Mesendoderm (in vitro differentiated cells): ENCODE measurements around the gene ISCA1. TPM values are rescaled to one million over a fixed set of nuclear protein-coding genes. Genes with fewer than 3 reads are reported as not detected.

Experiments used
- DNase-seq: peaks from one replicate; pipeline ENCODE4 v3.0.0; 2013
- H2AK5ac ChIP-seq: 2 replicates; pipeline ENCODE4 v1.6.1; 2013; ENCODE audit warnings: low read length, inconsistent platforms
- H2BK120ac ChIP-seq: 2 replicates; pipeline ENCODE4 v1.6.1; 2013; ENCODE audit warnings: low read depth, mild to moderate bottlenecking, low read length, moderate library complexity, mixed read lengths
- H2BK15ac ChIP-seq: replicated peaks from 2 replicates; pipeline ENCODE4 v1.6.1; 2013; ENCODE audit warnings: low read depth, mild to moderate bottlenecking, moderate library complexity
- H2BK5ac ChIP-seq: 2 replicates; pipeline ENCODE4 v1.6.1; 2013; ENCODE audit warnings: low read length, inconsistent platforms
- H3K18ac ChIP-seq: 2 replicates; pipeline ENCODE4 v1.6.1; 2013; ENCODE audit warnings: mild to moderate bottlenecking, low read length, mixed read lengths
- H3K23ac ChIP-seq: one replicate; pipeline ENCODE4 v1.6.1; 2013; ENCODE audit warnings: low read length
- H3K27ac ChIP-seq: 2 replicates; pipeline ENCODE4 v1.5.1; 2013; ENCODE audit warnings: low read depth, mild to moderate bottlenecking, inconsistent platforms, low read length, moderate library complexity
- H3K27me3 ChIP-seq: 2 replicates; pipeline ENCODE4 v1.6.1; 2013; ENCODE audit warnings: low read length, control low read depth, mild to moderate bottlenecking, inconsistent platforms; ENCODE audit not compliant: insufficient read depth, poor library complexity
- H3K36me3 ChIP-seq: 2 replicates; pipeline ENCODE4 v1.6.1; 2013; ENCODE audit warnings: low read length, inconsistent platforms; ENCODE audit not compliant: control insufficient read depth, insufficient read depth
- H3K4ac ChIP-seq: one replicate; pipeline ENCODE4 v1.6.1; 2013; ENCODE audit warnings: low read depth, mild to moderate bottlenecking, low read length, moderate library complexity
- H3K4me1 ChIP-seq: 2 replicates; pipeline ENCODE4 v1.6.1; 2013; ENCODE audit warnings: low read depth, low read length, inconsistent platforms; ENCODE audit not compliant: control insufficient read depth
- H3K4me2 ChIP-seq: 2 replicates; pipeline ENCODE4 v1.6.1; 2013; ENCODE audit warnings: low read length
- H3K4me3 ChIP-seq: 2 replicates; pipeline ENCODE4 v1.5.1; 2013; ENCODE audit warnings: mild to moderate bottlenecking, low read length
- H3K56ac ChIP-seq: one replicate; pipeline ENCODE4 v1.6.1; 2013; ENCODE audit warnings: low read length
- H3K79me1 ChIP-seq: 2 replicates; pipeline ENCODE4 v1.6.1; 2013; ENCODE audit warnings: low read length, inconsistent platforms
- H3K79me2 ChIP-seq: 2 replicates; pipeline ENCODE4 v1.6.1; 2013; ENCODE audit warnings: mild to moderate bottlenecking, low read length; ENCODE audit not compliant: control insufficient read depth, insufficient read depth
- H3K9ac ChIP-seq: 2 replicates; pipeline ENCODE4 v1.6.1; 2013; ENCODE audit warnings: low read length, inconsistent platforms
- H4K5ac ChIP-seq: one replicate; pipeline ENCODE4 v1.6.1; 2013; ENCODE audit warnings: low read length
- H4K8ac ChIP-seq: one replicate; pipeline ENCODE4 v1.6.1; 2013; ENCODE audit warnings: low read depth, mild to moderate bottlenecking, control low read depth, low read length, moderate library complexity
- WGBS: extraction: QIAGEN DNeasy Blood & Tissue Kit; methylation state at CpG from one replicate; pipeline ENCODE4 v1.1.7; 2013; ENCODE audit warnings: low lambda C conversion rate, missing lambda C conversion rate; ENCODE audit not compliant: insufficient coverage; ENCODE audit errors: extremely low coverage; 5-methylcytosine and 5-hydroxymethylcytosine counted together
- polyA plus RNA-seq, 2 experiments: library from polyadenylated mRNA; stranded (reverse); fragments of 200-250 nt; gene quantifications; one replicate each; pipeline ENCODE4 v1.2.3, GENCODE V29; 2013

Gene ISCA1
- polyA plus RNA-seq (2013, experiment 1 of 2) = 45.7 TPM
- polyA plus RNA-seq (2013, experiment 2 of 2) = 43.9 TPM

- peak; percentile 97 for DNase-seq
- Histone ChIP-seq H3K4me1 (peaks cover 3% of the 10 kb centered on the region), H3K4me3 (peak within 1 kb of the TSS; percentile 97), H3K27me3 (no peaks in the 10 kb centered on the region), H3K9ac (peak within 1 kb of the TSS; percentile 99), H3K79me2 (peaks cover 18% of the 10 kb centered on the region), H2AK5ac (peak within 1 kb of the TSS; percentile 49), H3K56ac (peak within 1 kb of the TSS; percentile 97), H3K79me1 (peaks cover 10% of the 10 kb centered on the region), H3K36me3 (no peaks in the 10 kb centered on the region), H2BK120ac (no peak within 1 kb of the TSS), H4K8ac (no peak within 1 kb of the TSS), H4K5ac (no peak within 1 kb of the TSS), H3K23ac (peak within 1 kb of the TSS; percentile 97), H3K4me2 (peak within 1 kb of the TSS; percentile 98), H3K18ac (peak within 1 kb of the TSS; percentile 51), H2BK5ac (peak within 1 kb of the TSS; percentile 66), H2BK15ac (no peak within 1 kb of the TSS), H3K27ac (peak within 1 kb of the TSS; percentile 92), H3K4ac (peak within 1 kb of the TSS; percentile 2)
- no CpG with 5 or more reads among the region's 101 CpGs for WGBS
These were observed at the start of gene ISCA1 for GRCh38 chr9:86282077-86282978. ISCA1 (minus strand) TSS chr9:86282538; CDS start chr9:86282458, 80 bp downstream.

- Histone ChIP-seq H2BK120ac (no peak overlapping the region), H3K4me1 (no peaks in the 10 kb centered on the region), H3K18ac (no peak overlapping the region), H3K79me1 (no peaks in the 10 kb centered on the region), H3K56ac (no peak overlapping the region), H2BK5ac (no peak overlapping the region), H3K27me3 (no peaks in the 10 kb centered on the region), H3K36me3 (no peaks in the 10 kb centered on the region), H3K4ac (no peak overlapping the region), H3K23ac (no peak overlapping the region), H4K8ac (no peak overlapping the region), H3K9ac (no peak overlapping the region), H3K4me2 (no peak overlapping the region), H2BK15ac (no peak overlapping the region), H3K79me2 (no peaks in the 10 kb centered on the region), H3K27ac (no peak overlapping the region), H3K4me3 (no peak overlapping the region), H2AK5ac (no peak overlapping the region), H4K5ac (no peak overlapping the region)
- no CpG with 5 or more reads among the region's 5 CpGs for WGBS
- no peak for DNase-seq
These were observed 47.8 kb upstream of the ISCA1 start for GRCh38 chr9:86330186-86330585.

GRCh38 chr9:86329649-86330048 is 47.3 kb upstream of the ISCA1 start:
- no CpG with 5 or more reads among the region's 1 CpG for whole genome bisulfite sequencing
- Histone ChIP-seq H2BK15ac (no peak overlapping the region), H3K79me1 (no peaks in the 10 kb centered on the region), H3K79me2 (no peaks in the 10 kb centered on the region), H2BK120ac (no peak overlapping the region), H3K4me3 (no peak overlapping the region), H3K4ac (no peak overlapping the region), H2BK5ac (no peak overlapping the region), H3K9ac (no peak overlapping the region), H3K56ac (no peak overlapping the region), H3K23ac (no peak overlapping the region), H4K8ac (no peak overlapping the region), H3K4me2 (no peak overlapping the region), H4K5ac (no peak overlapping the region), H3K27ac (no peak overlapping the region), H3K4me1 (no peaks in the 10 kb centered on the region), H3K27me3 (no peaks in the 10 kb centered on the region), H3K18ac (no peak overlapping the region), H3K36me3 (no peaks in the 10 kb centered on the region), H2AK5ac (no peak overlapping the region)
- DNase-seq = no peak

- H2BK15ac ChIP-seq = no peak overlapping the region
- DNase-seq = peak; percentile 19
- WGBS = no CpG with 5 or more reads among the region's 4 CpGs
These were observed 45.8 kb upstream of the ISCA1 start for GRCh38 chr9:86328156-86328555.

GRCh38 chr9:86326536-86326935 is 44.2 kb upstream of the ISCA1 start:
- no peak overlapping the region for H3K4ac ChIP-seq
- no peak overlapping the region for H4K5ac ChIP-seq
- H2AK5ac ChIP-seq = no peak overlapping the region
- H2BK15ac ChIP-seq = no peak overlapping the region
- no peak overlapping the region for H2BK5ac ChIP-seq
- no peak overlapping the region for H3K18ac ChIP-seq
- no peak overlapping the region for H3K56ac ChIP-seq
- peaks cover 6% of the 10 kb centered on the region for H3K36me3 ChIP-seq
- H3K4me1 ChIP-seq = no peaks in the 10 kb centered on the region
- no peak overlapping the region for H3K27ac ChIP-seq
- no peak overlapping the region for H2BK120ac ChIP-seq
- H4K8ac ChIP-seq = no peak overlapping the region
- no peak overlapping the region for H3K23ac ChIP-seq
- DNase-seq = no peak
- no peaks in the 10 kb centered on the region for H3K79me1 ChIP-seq
- WGBS = no CpG with 5 or more reads among the region's 3 CpGs
- no peak overlapping the region for H3K9ac ChIP-seq
- H3K4me3 ChIP-seq = no peak overlapping the region
- no peaks in the 10 kb centered on the region for H3K27me3 ChIP-seq
- no peaks in the 10 kb centered on the region for H3K79me2 ChIP-seq
- no peak overlapping the region for H3K4me2 ChIP-seq

More at GRCh38 chr9:86328156-86328555, 45.8 kb upstream of the ISCA1 start:
- no peaks in the 10 kb centered on the region for H3K79me2 ChIP-seq
- no peak overlapping the region for H3K18ac ChIP-seq
- H3K4me3 ChIP-seq = no peak overlapping the region
- no peak overlapping the region for H3K27ac ChIP-seq
- no peaks in the 10 kb centered on the region for H3K4me1 ChIP-seq
- no peak overlapping the region for H3K4me2 ChIP-seq
- no peak overlapping the region for H2AK5ac ChIP-seq
- H3K4ac ChIP-seq = no peak overlapping the region
- H3K27me3 ChIP-seq = no peaks in the 10 kb centered on the region
- H3K23ac ChIP-seq = no peak overlapping the region
- H4K5ac ChIP-seq = no peak overlapping the region
- no peaks in the 10 kb centered on the region for H3K79me1 ChIP-seq
- H2BK5ac ChIP-seq = no peak overlapping the region
- no peak overlapping the region for H4K8ac ChIP-seq
- no peak overlapping the region for H2BK120ac ChIP-seq
- peaks cover 2% of the 10 kb centered on the region for H3K36me3 ChIP-seq
- no peak overlapping the region for H3K9ac ChIP-seq
- H3K56ac ChIP-seq = no peak overlapping the region
